GM21528 (cell line): ENCODE results near the gene PRICKLE3.

Experiments
- ATAC-seq: cut with Tn5 transposase; IDR thresholded peaks from one replicate; pipeline ENCODE4 v1.9.1; 2021; ENCODE audit warnings: mild to moderate bottlenecking, moderate library complexity; ENCODE audit not compliant: unreplicated experiment, low FRiP score

The PRICKLE3 gene, protein sequence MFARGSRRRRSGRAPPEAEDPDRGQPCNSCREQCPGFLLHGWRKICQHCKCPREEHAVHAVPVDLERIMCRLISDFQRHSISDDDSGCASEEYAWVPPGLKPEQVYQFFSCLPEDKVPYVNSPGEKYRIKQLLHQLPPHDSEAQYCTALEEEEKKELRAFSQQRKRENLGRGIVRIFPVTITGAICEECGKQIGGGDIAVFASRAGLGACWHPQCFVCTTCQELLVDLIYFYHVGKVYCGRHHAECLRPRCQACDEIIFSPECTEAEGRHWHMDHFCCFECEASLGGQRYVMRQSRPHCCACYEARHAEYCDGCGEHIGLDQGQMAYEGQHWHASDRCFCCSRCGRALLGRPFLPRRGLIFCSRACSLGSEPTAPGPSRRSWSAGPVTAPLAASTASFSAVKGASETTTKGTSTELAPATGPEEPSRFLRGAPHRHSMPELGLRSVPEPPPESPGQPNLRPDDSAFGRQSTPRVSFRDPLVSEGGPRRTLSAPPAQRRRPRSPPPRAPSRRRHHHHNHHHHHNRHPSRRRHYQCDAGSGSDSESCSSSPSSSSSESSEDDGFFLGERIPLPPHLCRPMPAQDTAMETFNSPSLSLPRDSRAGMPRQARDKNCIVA

DNA sequence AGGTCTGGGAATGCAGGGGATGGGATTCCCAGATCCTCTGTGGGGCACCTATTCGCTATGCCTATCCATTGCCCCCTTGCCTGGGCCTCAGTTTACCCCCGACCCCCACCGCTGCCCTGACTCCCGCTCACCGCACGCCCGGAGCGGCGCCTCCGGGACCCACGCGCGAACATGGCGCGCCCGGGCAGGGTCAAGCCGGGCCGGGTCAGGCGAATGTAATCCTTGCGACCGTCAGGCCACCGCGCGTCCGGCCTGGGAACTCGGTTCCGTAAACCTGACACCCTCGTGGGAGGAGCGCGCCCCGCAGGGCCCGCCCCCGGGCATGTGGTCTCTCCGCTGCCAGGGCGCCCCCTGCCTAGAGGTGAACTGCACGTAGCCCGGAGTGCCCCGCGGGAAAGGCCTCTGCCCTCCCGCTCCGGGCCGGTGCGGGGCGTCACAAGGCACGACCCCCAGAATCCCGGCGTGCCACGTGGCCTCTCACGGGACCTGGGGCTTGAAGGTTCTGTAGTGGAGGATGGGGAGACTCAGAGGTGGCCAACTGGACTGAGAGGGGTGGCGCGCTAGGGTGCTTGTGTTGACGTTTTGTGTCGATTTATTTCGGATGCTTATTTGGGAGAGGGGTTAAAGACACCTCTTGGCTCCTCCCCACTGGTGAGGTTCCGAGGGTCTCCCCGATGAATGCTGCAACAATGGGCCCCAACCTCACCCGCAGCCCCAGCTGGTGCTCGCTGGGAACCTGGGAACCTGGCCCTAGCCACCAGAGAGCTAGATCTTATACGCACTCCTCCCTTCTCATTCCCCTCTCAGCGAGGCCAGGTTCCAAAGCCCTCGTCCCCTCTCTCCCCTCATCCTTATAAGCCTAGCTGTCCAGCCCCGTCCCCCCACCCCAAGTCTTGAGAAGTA, at the start of gene PRICKLE3:
Gene PRICKLE3 (minus strand): TSS at position 249 of the 903 bp plus-strand sequence. CDS start 76 bp downstream, at position 173.
- peak; percentile 29 for ATAC-seq

DNA sequence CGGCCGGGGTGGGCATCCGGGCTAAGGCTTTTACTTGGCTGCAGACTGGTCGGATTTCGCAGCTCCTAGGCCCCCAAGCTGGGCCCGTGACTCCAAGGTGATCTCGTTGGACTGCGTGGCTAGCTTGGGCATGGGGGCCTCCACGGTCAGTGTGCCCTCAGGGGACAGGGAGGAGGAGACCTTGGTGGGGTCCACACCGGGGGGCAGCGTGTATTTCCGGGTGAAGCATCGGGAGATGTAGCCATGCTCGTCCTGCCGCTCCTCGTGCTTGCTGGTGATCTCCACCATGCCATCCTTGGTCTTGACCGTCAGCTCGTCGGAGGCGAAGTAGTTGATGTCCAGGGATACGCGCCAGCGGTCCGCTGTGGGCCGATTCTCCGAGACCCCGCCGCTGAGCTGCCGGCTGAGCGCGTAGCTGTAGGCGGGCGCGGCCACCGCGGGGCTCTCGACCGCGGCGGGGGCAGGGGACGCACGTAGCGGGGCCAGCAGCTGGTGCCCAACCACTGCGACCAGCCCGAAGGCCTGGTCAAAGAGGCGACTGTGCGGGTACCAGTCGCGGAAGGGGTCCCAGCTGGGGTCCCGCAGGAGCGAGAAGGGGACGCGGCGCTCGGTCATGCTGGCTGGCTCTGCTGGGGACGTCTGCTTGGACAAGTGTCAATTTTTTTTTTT, 47.8 kb upstream of the PRICKLE3 start:
- ATAC-seq = no peak

DNA sequence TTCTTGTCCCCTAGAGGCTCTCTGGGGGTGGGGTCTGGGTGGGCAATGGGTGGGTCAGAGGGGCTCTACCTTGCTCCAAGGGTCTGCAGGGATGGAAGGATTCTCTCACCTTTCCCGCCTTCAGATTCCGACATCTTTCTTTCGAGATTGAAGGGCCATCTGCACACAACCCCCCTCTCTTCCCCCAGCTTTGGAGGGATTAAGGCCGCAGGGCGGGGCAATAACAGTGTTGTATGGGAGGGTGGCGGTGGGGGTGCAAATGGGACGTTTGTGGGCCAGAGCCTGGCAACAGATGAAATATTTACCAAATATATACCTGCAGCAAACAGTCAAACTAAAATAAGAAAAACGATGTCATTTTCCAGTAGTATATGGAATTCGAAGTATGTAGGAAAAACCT, 47.0 kb upstream of the PRICKLE3 start, which contains the start of gene CACNA1F:
Gene CACNA1F (minus strand): TSS at position 165 of the 400 bp plus-strand sequence. CDS start 31 bp downstream, at position 134.
- no peak for ATAC-seq

DNA sequence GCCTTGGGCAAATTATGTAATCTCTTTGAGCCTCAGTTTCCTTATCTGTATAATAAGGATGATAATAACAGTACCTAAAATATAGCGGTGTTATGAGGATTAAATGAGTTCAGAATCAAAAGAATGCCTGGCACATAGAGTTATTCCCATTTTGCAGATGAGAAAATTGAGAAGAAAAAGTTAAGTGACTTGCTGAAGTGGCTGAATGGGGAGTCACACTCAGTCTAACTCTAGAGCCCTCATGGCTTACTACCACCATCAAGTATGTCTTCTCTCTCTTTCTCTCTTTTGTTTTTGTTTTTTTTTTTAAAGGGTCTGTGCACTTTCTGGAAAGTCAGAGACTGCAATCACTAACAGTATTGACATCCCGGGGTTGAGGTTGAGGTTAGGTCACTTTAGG, 46.4 kb upstream of the PRICKLE3 start:
- no peak for ATAC-seq

DNA sequence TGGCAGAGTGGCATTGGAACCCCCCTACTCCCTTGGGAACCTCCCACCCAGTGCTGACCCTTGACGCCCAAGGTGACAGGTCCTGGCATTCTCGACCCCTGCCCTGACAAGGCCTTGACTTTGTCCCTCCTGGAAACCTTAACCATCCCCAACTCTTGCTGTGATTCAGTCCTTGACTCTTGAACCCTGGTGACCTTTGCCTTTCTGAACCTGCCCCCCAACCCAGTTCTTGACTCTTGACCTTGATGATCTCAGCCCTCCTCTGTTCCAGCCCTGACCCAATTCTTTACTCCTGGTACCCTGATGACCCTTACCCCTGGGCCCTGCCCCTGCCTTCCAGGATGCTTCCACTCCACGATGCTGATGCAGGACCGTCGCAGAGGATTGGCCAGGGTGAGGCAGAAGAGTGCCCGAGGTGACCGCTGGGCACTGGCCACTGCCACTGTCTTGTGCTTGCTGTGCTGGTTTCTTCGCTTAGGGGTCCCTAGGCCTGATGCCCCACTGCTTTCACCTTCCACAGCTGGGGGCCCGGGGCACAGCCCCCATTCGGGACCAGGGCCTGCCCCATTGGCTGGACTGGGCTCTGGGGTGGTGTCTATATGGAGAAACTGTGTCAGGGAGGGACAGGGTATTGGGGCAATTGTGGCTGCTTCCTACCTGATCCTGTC, 45.3 kb upstream of the PRICKLE3 start:
- no peak for ATAC-seq

DNA sequence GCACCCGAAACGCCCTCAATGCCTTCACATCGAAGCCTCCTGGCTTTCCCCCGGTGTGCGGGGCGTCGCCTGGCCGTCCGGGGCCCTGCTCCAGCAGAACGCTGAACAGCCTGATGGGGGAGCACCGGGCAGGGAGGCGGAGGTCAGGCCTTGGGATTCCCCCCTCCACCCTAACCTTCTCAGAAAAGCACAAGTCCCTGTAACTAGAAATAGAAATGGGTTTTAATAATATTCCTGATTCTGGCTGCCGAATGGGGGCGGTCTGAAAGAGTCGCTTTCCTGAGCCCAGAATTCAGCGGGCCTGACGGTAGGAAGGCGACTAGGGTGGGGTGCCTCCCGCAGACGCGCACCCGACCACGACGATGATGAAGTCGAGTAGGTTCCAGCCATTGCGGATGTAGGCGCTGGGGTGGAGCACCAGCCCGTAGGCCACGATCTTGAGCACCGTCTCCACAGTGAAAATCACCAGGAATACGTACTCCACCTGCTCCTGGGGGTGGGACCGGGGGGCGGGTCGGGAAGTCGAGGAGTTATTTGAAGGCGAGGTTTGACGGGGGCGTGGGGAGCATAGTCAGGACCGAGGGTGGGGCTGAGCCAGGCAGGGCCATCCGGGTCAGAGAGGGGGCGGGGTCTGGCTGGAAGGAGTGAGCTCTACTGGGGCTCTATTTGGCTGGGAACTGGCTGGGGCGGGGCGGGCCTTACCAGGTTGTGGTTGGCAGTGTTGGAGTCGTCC, 44.5 kb upstream of the PRICKLE3 start:
- peak; percentile 68 for ATAC-seq

DNA sequence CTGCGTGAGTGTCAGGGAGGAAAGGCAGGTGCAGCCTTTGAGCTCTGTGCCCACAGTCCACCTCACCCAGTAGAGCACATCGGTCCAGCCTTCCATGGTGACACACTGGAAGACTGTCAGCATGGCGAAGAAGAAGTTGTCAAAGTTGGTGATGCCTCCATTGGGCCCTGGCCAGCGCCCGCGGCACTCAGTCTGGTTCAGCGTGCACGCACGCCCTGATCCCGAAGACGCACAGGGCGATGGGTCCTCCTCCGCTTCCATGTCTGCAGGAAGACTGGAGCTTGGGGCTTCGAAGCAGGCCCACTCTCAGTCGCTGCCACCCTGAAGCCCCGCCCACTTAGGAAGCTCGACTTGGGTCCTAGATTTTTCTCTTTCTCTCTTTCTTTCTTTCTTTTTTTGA, 42.0 kb upstream of the PRICKLE3 start:
- no peak for ATAC-seq

DNA sequence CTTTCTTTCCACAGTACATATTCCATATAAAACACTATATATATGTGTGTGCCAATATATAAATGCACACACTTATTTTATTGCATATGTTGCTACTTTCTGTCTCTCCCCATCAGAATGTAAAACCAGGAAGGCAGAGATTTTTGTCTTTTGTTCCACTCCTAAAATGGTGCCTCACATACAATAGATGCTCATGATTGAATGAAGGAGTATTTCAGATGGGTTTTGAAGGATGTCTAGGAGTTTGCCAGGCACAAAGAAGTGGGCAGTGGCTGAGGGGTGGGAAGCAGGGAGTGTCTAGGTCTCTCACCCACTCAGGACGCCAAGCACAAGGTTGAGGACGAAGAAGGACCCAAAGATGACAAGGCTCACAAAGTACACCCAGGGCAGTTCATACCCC, 41.6 kb upstream of the PRICKLE3 start:
- no peak for ATAC-seq

DNA sequence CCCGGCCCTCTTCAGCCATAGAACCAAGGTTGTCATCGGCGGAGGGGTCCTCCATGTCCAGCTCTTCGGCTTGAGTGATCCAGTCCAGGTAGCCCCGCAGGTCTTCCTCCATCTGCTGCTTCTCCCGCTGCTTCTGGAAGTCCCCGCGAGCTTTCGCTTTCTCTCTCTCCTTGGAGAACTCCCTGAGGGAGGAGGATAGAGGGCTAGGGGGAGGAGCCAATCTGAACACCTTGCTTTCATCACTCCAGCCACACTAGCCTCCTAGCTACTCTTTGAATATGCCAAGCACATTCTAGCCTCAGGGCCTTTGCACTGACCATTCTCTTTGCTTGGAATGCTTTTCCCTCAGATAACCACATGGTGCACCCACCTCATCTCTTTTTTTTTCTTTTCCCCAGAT, 40.8 kb upstream of the PRICKLE3 start:
- no peak for ATAC-seq

DNA sequence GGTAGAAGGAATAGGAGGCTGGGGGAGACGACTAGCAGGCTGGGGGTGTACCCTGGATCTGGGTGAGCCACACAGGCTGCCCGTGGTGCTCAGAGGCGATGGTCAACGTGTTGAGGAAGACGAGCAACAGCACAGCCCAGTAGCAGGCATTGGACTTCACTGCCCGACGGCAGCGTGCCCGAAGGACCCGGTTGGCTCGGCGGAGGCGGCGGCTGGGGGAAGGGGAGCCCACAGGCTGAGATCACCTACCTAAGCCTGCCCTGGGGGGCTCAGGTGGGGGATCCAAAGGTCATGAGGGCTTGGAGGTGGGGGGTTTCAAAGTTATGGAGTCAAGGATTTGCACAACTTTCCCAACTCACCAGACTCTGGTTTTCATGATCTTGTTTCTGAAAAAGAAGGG, 39.7 kb upstream of the PRICKLE3 start:
- no peak for ATAC-seq

DNA sequence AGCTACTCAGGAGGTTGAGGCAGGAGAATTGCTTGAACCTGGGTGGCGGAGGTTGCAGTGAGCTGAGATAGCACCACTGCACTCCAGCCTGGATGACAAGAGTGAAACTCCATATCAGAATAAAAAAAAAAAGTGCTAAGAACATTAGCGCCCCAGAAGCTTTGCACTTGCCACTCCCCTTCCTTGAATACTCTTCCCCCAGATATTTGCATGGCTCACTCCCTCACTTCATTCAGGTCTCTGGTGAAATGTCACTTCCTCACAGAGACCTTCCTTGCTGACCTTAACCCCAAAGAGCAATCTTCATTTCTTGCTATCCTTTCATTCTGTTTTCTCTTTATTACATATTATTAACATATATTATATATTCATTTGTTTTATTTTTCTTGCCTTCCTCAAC, 35.7 kb upstream of the PRICKLE3 start:
- ATAC-seq = no peak

DNA sequence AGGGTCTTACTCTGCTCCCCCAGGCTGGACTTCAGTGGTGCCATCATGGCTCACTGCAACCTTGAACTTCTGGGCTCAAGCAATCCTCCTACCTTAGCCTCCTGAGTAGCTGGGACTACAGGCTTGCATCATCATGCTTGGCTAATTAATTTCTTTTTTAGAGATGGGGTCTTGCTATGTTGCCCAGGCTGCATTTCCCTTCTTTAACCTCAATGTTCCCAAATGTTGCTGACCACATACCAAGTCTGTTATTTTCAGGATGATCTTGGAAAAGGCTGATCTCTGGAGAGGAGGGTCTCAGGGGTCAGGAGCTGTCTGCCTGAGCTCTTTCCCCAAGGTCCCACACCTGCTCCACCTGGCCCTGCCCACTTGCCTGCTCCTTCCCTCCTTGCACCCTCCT, 33.9 kb upstream of the PRICKLE3 start:
- ATAC-seq = no peak

DNA sequence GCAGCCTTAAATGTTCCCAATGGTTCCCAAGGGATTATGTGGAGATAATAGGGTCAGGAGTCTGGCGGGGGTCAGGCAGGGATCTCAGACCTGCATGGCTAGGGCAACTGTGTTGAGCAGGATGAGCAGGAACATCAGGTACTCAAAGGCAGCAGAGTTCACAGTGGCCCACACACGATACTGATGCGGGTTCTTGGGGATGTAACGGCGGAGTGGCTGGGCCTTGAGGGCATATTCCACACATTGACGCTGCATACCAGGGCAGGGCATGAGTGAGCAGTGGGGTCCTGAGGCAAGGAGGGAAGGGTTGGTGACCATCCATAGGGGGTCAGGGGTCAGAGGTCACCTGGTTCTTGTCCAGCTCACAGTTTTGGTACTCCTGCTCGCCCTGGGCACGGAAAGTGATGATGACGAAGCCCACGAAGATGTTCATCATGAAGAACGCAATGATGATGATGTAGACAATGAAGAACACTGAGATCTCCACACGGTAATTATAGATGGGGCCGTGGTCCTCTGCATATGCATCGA, 28.9 kb upstream of the PRICKLE3 start:
- no peak for ATAC-seq

DNA sequence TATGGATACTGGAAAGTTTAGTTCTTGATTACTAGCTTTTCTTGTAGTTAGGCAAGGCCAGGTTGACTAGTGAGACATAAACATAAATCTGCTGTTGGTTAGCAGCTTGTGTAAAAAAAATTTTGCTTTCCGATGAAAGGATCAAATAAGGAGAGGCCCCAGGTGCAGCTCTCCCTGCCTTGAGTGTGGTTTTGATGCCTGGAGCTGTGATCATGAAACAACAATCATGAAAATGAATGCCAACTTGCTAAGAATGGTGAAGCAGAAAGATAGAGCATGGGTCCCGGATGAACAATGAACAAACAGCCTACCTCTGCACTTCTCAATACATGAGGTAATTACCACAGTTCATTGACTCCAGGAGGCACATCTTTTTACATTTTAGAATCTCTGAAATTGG, 28.2 kb upstream of the PRICKLE3 start:
- ATAC-seq = no peak

DNA sequence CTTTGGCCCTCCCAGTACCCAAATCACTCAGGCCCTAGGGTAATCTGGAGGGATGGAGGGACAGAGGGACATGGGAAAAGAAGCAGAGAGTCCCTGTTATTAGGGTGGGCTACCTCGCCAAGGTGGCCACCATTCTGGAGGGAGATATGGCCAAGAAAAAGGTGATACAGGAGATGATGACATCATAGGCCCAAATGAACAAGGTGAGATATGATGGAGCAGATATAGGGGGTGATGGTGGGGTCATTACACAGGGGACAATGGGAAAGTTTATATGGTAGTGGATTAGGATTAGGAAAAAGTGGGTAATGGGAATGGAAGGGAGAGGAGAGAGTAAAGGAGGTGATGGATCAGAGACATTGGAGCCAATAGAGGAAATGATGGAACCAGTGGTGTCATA, 26.7 kb upstream of the PRICKLE3 start:
- no peak for ATAC-seq

DNA sequence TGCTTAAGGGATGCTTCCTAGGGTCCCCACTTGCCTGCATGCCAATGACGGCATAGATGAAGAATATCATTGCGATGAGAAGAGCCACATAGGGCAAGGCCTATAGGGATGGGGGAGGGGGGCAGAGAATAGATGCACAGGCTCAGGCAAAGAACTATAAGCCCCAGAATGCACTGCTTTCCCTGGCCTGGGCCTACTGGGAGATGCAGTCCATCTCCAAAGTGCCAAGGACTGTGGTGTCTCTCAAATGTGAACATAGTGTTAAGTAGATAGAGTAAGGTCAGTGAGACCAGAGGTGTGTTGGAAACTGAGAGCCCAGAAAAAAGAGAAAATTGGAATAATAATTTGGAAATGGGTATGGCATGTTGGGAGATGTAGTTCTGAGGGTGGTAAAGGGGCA, 26.0 kb upstream of the PRICKLE3 start:
- no peak for ATAC-seq

DNA sequence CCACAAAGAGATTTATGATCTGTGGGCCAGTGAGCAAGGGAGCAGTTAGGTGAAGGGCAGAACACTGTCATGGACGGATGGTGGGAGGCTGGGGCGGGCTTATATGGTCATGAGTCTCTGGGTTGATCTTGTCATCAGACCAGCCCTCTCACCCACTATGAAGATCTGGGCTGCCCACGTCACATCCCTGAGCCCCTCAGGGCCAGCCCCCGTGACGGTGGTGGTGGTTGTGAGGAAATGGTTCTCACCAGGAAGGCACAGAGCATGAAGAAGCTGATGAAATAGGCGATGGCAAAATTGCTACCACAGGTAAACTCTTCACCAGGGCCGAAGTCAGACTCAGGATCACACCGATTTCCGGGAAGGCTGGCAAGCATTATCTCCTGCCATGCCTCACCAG, 24.9 kb upstream of the PRICKLE3 start:
- no peak for ATAC-seq

DNA sequence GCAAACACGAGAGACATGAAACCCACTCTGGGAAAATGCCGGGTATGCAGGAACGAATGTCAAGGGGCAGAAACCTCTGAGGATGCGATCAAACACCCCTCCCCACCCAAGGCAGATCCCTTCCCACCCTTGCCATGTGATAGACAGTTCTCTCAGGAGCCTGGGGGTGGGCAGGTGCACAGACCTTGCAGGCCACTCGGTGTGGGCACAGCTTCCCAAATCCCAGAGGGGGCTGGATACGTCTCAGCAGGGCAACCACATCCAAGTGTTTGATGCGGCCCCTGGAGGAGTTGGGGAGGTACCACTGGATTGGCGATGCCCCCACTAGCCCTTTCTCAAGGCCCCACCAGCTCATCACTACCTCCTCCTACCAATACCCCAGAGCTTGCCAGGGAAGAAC, 24.2 kb upstream of the PRICKLE3 start:
- no peak for ATAC-seq
